ENCODE measurements around the gene UCP3.

The UCP3 gene

GRCh38 chr11:73976451-73977151 is 32.3 kb downstream of the UCP3 start:
- no peak for DNase-seq

DNA sequence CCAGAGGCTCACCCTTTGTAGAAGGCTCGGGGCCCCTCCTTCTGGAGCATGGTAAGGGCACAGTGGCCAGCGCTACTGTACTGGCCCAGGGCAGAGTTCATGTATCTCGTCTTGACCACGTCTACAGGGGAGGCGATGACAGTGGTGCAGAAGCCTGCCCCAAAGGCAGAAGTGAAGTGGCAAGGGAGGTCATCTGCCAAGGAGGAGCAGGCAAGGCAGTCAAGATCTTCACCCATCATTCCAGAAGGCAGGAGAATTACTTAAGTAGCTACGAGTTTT is 33.5 kb downstream of the UCP3 start:
- no peak for DNase-seq

DNA sequence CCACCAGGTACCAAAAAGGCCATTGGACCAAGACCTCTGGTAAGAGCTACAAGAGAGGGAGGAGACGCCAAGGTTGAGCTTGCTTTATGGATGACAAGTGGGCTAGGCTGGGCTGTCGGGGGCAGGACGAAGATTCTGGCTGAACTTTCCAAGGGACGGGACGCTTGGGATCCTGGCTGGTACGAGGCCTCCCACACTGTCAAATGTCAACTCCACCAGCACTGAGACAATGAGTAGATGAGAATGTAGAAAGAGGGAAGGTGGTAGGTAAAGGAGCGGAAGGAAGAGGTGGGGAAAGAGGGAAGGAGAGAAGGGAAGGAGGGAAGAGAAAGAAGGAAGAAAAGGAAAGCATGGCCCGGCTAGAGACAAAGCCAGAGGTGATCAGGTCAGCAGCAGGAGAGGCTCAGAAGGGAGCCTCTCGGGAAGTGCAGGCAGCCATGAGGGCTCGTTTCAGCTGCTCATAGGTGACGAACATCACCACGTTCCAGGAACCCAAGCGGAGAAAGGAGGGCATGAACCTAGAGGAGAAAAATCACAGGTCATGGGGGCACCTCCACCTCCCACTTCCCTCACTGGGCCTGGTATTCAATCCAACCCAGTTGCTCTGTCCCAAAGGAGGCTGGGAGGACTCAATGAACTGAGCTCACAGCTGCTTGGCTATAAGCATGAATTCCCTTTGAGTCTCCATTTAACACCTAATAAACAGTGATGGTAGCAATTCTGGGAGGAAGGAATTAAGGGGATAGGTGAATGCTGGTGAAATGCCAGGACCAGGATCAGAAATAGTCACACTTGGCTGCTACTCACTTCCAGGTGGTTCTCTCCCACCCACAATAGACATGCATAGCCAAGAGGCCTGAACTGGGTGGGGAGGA is 34.0 kb downstream of the UCP3 start:
- no peak for DNase-seq

DNA sequence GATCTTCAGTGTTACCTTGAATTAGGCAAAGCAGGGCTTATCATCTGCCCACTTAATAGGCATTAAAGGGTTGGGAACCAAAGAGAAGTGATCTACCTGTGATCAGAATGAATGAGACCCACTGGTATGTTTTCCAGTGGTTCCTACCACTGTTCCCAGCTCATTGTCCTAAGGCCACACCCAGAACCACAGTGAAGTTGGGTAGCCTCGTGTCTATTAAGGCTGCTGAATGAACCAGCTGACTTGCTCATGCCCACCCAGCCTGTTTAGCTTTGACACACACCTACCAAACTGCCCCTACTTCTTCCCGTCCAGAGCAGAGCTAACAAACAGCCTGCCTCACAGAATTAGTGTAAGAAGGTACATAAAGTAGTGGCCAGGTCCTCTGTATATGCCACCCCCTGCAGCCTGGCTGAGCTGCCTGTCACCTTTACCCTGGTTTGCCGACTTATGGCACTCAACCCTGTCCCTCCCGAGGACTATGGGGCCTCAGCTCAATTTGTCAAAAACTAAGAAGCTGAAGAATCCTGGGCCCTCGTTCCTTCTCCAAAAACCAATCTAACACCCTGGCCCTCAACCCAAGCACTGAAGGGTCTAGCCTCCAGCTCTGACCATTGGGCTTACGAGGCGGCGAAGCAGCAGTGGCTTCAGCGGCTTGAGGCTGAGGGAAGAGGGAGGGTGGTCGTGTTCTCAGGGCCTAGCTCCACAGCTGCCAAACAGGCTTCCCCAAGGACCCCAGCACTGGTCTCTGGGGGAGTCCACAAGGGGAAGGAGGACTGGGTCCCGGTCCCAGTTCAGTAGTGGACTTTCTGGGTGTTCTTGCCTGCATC is 36.0 kb downstream of the UCP3 start:
- DNase-seq, result no peak

DNA sequence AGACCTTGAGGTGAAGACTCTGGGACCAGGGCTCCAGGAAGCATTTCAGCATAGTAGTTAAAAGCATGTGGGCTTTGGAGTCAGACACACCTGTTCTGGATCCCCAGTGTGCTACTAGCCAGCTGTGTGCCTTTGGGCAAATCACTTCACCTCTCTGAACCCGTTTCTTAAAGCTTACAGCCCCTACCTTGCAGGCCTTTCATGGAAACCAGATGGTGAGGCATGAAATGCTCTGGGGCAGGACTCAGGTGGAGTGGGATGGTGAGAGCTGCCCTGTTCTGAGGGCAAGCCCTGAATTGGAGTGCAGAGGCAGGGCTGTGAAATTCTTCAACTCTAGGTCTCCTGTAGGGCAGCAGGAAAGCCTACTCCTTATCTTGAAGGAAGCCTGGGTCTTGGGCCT is 36.7 kb downstream of the UCP3 start:
- DNase-seq, result no peak

GRCh38 chr11:73971175-73971719 is 37.6 kb downstream of the UCP3 start:
- DNase-seq, result no peak

DNA sequence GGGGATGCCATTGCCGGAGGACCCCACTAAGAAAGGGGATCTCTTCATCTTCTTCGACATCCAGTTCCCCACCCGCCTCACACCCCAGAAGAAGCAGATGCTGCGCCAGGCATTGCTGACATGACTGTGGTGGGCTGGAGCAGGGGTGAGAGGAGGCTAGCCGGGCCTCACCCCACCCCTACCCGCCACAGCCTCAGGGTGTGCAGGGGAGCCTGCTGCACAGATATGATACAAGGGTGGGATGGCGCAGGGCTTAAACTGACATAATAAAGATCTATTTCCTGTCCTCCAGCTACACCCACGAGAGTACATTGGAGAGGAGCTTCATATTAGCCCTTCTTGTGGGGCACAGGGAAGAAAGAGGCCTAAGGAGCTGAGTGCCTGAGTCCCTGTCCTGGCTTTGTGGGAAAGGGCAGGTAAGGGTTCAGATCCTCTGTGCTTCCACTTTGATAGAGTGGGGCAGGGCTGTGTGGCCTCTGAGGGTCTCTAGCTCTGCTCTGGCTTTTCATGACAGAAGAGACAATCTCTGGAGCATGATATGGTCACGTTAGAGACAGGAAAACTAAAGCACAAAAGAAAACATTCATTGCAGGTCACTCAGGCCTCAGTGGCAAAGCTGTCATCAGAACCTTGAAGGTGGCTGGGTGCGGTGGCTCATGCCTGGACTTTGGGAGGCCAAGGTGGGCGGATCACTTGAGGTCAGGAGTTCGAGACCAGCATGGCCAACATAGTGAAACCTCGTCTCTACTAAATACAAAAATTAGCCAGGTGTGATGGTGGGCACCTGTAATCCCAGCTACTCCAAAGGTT is 38.7 kb downstream of the UCP3 start:
- peak; percentile 61 for DNase-seq

DNA sequence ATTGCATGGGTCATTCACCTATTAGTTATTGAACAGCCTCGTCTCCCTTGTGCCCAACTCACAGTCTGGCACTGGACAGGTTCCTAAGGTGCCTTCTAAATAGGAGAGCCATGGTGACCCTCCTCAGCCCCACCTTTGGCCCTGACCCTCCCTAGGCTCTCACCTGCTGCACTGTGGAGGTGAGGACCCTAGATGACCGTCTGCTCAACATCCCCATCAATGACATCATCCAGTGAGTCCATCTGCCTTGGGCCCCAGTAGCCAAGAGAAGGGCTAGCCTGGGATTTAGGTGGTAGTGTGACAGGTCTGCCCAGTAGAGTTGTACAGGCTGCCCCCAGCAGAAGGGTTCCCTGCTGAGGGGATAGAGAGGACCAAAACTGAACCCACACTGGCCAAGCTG is 39.8 kb downstream of the UCP3 start:
- DNase-seq, result no peak

GRCh38 chr11:73968356-73968966 is 40.4 kb downstream of the UCP3 start:
- DNase-seq, result no peak

- no peak for DNase-seq
Observed at GRCh38 chr11:73965764-73966121, 43.1 kb downstream of the UCP3 start.

DNA sequence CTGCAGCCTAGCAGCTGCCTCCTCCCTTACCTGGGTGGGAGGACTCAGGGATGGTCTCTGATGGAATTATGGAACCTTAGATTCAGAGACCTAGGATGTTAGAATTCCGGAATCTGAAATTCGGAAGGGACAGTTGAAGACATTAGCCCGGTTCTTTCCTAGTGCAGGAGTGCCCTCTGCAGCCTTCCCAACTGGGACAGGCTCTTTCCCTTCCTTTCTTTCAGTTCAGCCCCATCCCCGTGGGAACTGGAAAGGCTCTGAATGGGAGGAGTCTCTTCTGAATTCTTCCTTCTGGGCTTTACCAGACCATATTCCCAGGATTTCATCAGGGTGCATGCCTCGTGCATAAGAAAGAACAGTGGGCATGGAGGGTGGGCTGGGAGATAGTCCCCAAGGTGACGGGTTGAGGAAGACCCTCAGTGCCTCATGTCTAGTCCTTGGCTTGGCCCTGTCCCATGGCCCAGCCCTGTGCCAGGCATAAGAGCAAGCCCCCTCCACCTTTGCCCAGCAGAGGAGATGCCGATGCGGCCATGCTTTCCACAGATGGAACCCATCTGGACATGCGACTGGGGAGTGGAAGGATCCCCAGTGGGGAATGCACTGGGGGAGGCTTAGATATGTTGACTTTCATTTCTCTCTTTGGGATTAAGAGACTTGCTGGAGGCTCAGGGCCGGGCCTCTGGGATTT is 43.7 kb downstream of the UCP3 start:
- no peak for DNase-seq

DNA sequence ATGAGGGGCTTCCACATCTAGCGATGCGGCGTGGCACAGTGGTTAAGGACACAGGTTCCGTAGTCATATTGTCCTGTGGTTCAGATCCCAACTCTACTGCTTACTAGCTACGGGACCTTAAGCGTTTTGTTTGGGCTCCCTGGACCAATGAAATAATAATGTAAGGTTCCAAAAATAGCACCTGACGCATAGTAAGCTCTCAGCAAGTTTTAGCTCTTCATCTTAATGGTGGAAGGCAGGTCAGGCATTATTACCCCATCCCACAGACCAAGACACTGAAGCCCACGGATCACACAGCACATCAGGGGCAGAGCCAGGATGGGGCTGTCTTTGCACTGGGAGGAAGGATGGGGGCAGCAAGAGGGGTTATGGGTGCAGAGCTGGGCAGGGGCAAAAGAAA is 45.0 kb downstream of the UCP3 start:
- DNase-seq, result no peak

DNA sequence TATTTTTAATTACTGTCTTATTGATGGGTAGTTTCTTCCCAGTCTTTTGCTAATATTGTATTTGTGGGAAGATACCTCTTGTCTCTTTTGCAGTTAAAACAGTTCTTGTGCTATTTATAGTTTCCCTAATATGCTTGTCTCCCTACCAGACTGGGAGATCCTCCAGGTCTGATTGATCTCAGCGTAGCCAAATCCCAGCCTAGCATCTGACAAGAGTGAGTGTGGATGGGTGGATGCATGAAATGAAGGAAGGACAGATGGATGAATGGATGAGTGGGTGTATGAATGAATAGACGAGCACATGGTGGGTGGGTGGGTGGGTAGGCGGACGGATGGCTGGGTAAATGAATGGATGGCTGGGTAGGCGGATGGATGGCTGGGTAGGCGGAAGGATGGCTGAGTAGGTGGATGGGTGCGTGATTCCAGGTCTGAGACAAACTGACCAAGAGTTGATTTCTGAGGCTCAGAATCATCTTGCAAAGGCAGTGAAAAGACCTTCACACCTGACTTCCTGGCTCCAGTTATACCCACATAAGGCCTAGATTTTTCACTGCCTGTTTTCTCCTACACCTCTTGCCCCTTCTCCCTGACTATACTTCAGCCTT is 46.7 kb downstream of the UCP3 start:
- DNase-seq, result no peak

GRCh38 chr11:73961321-73961720 is 47.6 kb downstream of the UCP3 start:
- no peak for DNase-seq

GRCh38 chr11:73958521-73959141 is 50.3 kb downstream of the UCP3 start:
- no peak for DNase-seq

GRCh38 chr11:73957654-73958361 is 51.1 kb downstream of the UCP3 start:
- DNase-seq, result no peak

GRCh38 chr11:73956876-73957653 is 51.8 kb downstream of the UCP3 start:
- no peak for DNase-seq

DNA sequence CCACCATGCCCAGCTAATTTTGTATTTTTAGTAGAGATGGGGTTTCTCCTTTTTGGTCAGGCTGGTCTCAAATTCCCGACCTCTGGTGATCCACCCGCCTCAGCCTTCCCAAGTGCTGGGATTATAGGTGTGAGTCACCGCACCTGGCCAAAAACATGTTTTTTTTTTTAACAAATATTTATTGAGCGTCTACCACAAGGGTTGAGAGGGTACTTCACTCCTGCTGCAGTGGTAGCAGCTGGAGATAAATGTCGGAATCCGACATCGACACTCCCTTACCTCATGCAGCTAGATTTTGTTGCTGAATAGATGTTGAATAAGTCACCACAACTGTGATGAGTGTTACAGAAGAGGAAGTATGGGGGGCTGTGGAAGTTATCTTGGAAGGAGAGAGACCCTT is 57.1 kb downstream of the UCP3 start:
- DNase-seq, result no peak

Measured in CD4-positive, alpha-beta T cell treated with Interleukin-21 for 1 hour (primary cell).